H9 (cell line): ENCODE measurements around the gene ABLIM1. TPM values are rescaled to one million over a fixed set of nuclear protein-coding genes. Genes with fewer than 3 reads are reported as not detected.

Experiments
- DNase-seq: peaks from one replicate; pipeline ENCODE4 v3.0.0-alpha.2; 2017
- H2AFZ ChIP-seq: one replicate; pipeline ENCODE4 v1.6.1; 2013; ENCODE audit warnings: mild to moderate bottlenecking, low read length, control low read depth, moderate library complexity
- H2AK5ac ChIP-seq: 2 replicates; pipeline ENCODE4 v1.6.1; 2013; ENCODE audit warnings: low read length, control low read depth, mixed read lengths; ENCODE audit not compliant: insufficient read length
- H2BK120ac ChIP-seq: one replicate; pipeline ENCODE4 v1.6.1; 2013; ENCODE audit warnings: low read depth, mild to moderate bottlenecking, low read length, control low read depth, inconsistent platforms; ENCODE audit not compliant: poor library complexity, severe bottlenecking
- H2BK12ac ChIP-seq: 2 replicates; pipeline ENCODE4 v1.6.1; 2013; ENCODE audit warnings: low read length, control low read depth, mixed read lengths, low read depth; ENCODE audit not compliant: insufficient read length
- H2BK15ac ChIP-seq: 2 replicates; pipeline ENCODE4 v1.6.1; 2013; ENCODE audit warnings: low read depth, low read length, control low read depth
- H2BK20ac ChIP-seq: one replicate; pipeline ENCODE4 v1.6.1; 2013; ENCODE audit warnings: low read depth, mild to moderate bottlenecking, low read length, control low read depth, inconsistent platforms; ENCODE audit not compliant: poor library complexity, severe bottlenecking
- H2BK5ac ChIP-seq: 2 replicates; pipeline ENCODE4 v1.6.1; 2013; ENCODE audit warnings: low read length, control low read depth, mixed read lengths; ENCODE audit not compliant: insufficient read length
- H3K14ac ChIP-seq: 2 replicates; pipeline ENCODE4 v1.6.1; 2013; ENCODE audit warnings: low read length, control low read depth; ENCODE audit not compliant: insufficient read depth
- H3K18ac ChIP-seq: 2 replicates; pipeline ENCODE4 v1.6.1; 2013; ENCODE audit warnings: low read depth, mild to moderate bottlenecking, mixed read lengths, low read length, control low read depth; ENCODE audit not compliant: insufficient read length
- H3K23ac ChIP-seq: 2 replicates; pipeline ENCODE4 v1.6.1; 2013; ENCODE audit warnings: low read length, control low read depth, mixed read lengths, low read depth; ENCODE audit not compliant: insufficient read length
- H3K23me2 ChIP-seq: 2 replicates; pipeline ENCODE4 v1.6.1; 2013; ENCODE audit warnings: low read depth, mild to moderate bottlenecking, mixed read lengths, low read length, control low read depth; ENCODE audit not compliant: insufficient read length, poor library complexity, severe bottlenecking
- H3K27ac ChIP-seq: 2 replicates; pipeline ENCODE4 v1.5.1; 2013; ENCODE audit warnings: low read length, control low read depth, mixed read lengths, low read depth; ENCODE audit not compliant: insufficient read length
- H3K27me3 ChIP-seq: 2 replicates; pipeline ENCODE4 v1.6.1; 2013; ENCODE audit warnings: low read length, control low read depth, inconsistent platforms; ENCODE audit not compliant: insufficient read depth
- H3K4ac ChIP-seq: 2 replicates; pipeline ENCODE4 v1.6.1; 2013; ENCODE audit warnings: low read depth, mild to moderate bottlenecking, control low read depth, inconsistent platforms, low read length, moderate library complexity
- H3K4me1 ChIP-seq: 2 replicates; pipeline ENCODE4 v1.6.1; 2013; ENCODE audit warnings: low read length, control low read depth, inconsistent platforms; ENCODE audit not compliant: insufficient read depth
- H3K4me2 ChIP-seq: 2 replicates; pipeline ENCODE4 v1.6.1; 2013; ENCODE audit warnings: low read length, control low read depth, mixed read lengths; ENCODE audit not compliant: insufficient read length, insufficient read depth
- H3K56ac ChIP-seq: 2 replicates; pipeline ENCODE4 v1.6.1; 2013; ENCODE audit warnings: low read depth, mild to moderate bottlenecking, mixed read lengths, low read length, control low read depth; ENCODE audit not compliant: insufficient read length
- H3K79me1 ChIP-seq: 2 replicates; pipeline ENCODE4 v1.6.1; 2013; ENCODE audit warnings: low read depth, mild to moderate bottlenecking, moderate library complexity, low read length, control low read depth, inconsistent platforms; ENCODE audit not compliant: insufficient read depth, poor library complexity, severe bottlenecking
- H3K79me2 ChIP-seq: 2 replicates; pipeline ENCODE4 v1.6.1; 2013; ENCODE audit warnings: low read length, control low read depth, inconsistent platforms; ENCODE audit not compliant: insufficient read depth
- H3K9ac ChIP-seq: 2 replicates; pipeline ENCODE4 v1.6.1; 2013; ENCODE audit warnings: low read length, control low read depth, mixed read lengths; ENCODE audit not compliant: insufficient read length; ENCODE audit errors: extremely low read depth
- H3K9me3 ChIP-seq: one replicate; pipeline ENCODE4 v1.6.1; 2013; ENCODE audit warnings: low read depth, low read length, inconsistent platforms; ENCODE audit not compliant: control insufficient read depth
- H3T11ph ChIP-seq: one replicate; pipeline ENCODE4 v1.6.1; 2013; ENCODE audit warnings: mild to moderate bottlenecking, low read length, control low read depth, inconsistent platforms
- H4K20me1 ChIP-seq: one replicate; pipeline ENCODE4 v1.6.1; 2013; ENCODE audit not compliant: control insufficient read depth, insufficient read length, insufficient read depth
- H4K5ac ChIP-seq: 2 replicates; pipeline ENCODE4 v1.6.1; 2013; ENCODE audit warnings: low read depth, mild to moderate bottlenecking, mixed read lengths, low read length, control low read depth; ENCODE audit not compliant: insufficient read length
- H4K8ac ChIP-seq: replicated peaks from 2 replicates; pipeline ENCODE4 v1.6.1; 2013; ENCODE audit warnings: low read length, control low read depth, mixed read lengths, low read depth; ENCODE audit not compliant: insufficient read length
- H4K91ac ChIP-seq: 2 replicates; pipeline ENCODE4 v1.6.1; 2013; ENCODE audit warnings: low read depth, mild to moderate bottlenecking, moderate library complexity, mixed read lengths, low read length, control low read depth; ENCODE audit not compliant: insufficient read length
- H3K27ac Mint-ChIP-seq, 3 experiments: 2 replicates in 2 of 3; 3 replicates in 1 of 3; pipeline ENCODE4 v1.8.0; 2020 to 2021; ENCODE audit warnings: mixed read lengths in 3 of 3, mild to moderate bottlenecking in 1 of 3, moderate library complexity in 1 of 3
- H3K27me3 Mint-ChIP-seq: 2 replicates; pipeline ENCODE4 v1.8.0; 2021; ENCODE audit warnings: low read depth, mild to moderate bottlenecking, moderate library complexity, mixed read lengths
- H3K36me3 Mint-ChIP-seq, 3 experiments: 2 replicates in 2 of 3; 3 replicates in 1 of 3; pipeline ENCODE4 v1.8.0; 2020 to 2021; ENCODE audit warnings: low read depth in 3 of 3, mixed read lengths in 3 of 3; ENCODE audit not compliant: insufficient read depth in 1 of 3
- H3K4me1 Mint-ChIP-seq, 2 experiments: 2 replicates each; pipeline ENCODE4 v1.8.0; 2020; ENCODE audit warnings: mixed read lengths in 2 of 2
- H3K4me3 Mint-ChIP-seq, 2 experiments: 2 replicates in 1 of 2; 3 replicates in 1 of 2; pipeline ENCODE4 v1.8.0; 2020 to 2021; ENCODE audit warnings: mild to moderate bottlenecking in 2 of 2, mixed read lengths in 2 of 2, moderate library complexity in 1 of 2
- H3K9me3 Mint-ChIP-seq, 2 experiments: 2 replicates in 1 of 2; 3 replicates in 1 of 2; pipeline ENCODE4 v1.8.0; 2020; ENCODE audit warnings: mild to moderate bottlenecking in 2 of 2, mixed read lengths in 2 of 2, moderate library complexity in 1 of 2
- CTCF ChIP-seq: fragments of 200-600 bp; sonication (generic); conservative IDR thresholded peaks from 3 replicates; pipeline ENCODE4 v1.8.0; 2021; ENCODE audit warnings: antibody characterized with exemption, mild to moderate bottlenecking
- WGBS: extraction: QIAGEN DNeasy Blood & Tissue Kit; methylation state at CpG from one replicate; pipeline ENCODE4 v1.1.7; 2013; ENCODE audit warnings: missing lambda C conversion rate, low lambda C conversion rate, mixed read lengths; ENCODE audit not compliant: insufficient read length; ENCODE audit errors: extremely low coverage; 5-methylcytosine and 5-hydroxymethylcytosine counted together
- total RNA-seq: library from RNA; stranded (reverse); gene quantifications from 2 replicates; pipeline ENCODE4 v1.2.1, GENCODE V29; 2021

ABLIM1 gene
- total RNA-seq, 1 experiment from 2014 or later, result 32.1 TPM

- Histone ChIP-seq H2BK20ac (no peak overlapping the region), H4K5ac (no peak overlapping the region), H4K20me1 (no peaks in the 10 kb centered on the region), H2BK15ac (no peak overlapping the region), H3K4me2 (no peak overlapping the region), H3K23me2 (no peaks in the 10 kb centered on the region), H3K79me2 (no peaks in the 10 kb centered on the region), H3K9ac (no peak overlapping the region), H3K23ac (no peak overlapping the region), H3K9me3 (no peaks in the 10 kb centered on the region), H4K8ac (no peak overlapping the region), H2BK12ac (no peak overlapping the region), H3K56ac (no peak overlapping the region), H2AFZ (no peak overlapping the region), H2BK5ac (no peak overlapping the region), H2BK120ac (no peak overlapping the region), H3T11ph (no peak overlapping the region), H3K4ac (no peak overlapping the region), H3K14ac (no peak overlapping the region), H3K27ac (no peak overlapping the region), H3K18ac (no peak overlapping the region), H4K91ac (no peak overlapping the region), H3K4me1 (no peaks in the 10 kb centered on the region), H3K79me1 (no peaks in the 10 kb centered on the region), H2AK5ac (no peak overlapping the region), H3K27me3 (no peaks in the 10 kb centered on the region)
- Mint-ChIP-seq H3K9me3 (peaks cover 0 to 3% of the 10 kb centered on the region in 2 experiments; a peak in 2 of 5 replicates), H3K4me3 (no peak overlapping the region), H3K4me1 (peaks cover 8 to 16% of the 10 kb centered on the region in 2 experiments), H3K36me3 (peaks cover 15 to 25% (median 21%) of the 10 kb centered on the region in 3 experiments; a peak in 6 of 7 replicates), H3K27ac (no peak overlapping the region), H3K27me3 (no peaks in the 10 kb centered on the region)
- no peak for DNase-seq
- TF ChIP-seq CTCF, result no peak
- WGBS, result no CpG with 5 or more reads among the region's 6 CpGs
Measured at GRCh38 chr10:114483575-114483974, 174.5 kb downstream of the ABLIM1 start.
